Urinary bladder (tissue), 4 donors: ENCODE results near the gene RAMP1. TPM values are rescaled to one million over a fixed set of nuclear protein-coding genes. Genes with fewer than 3 reads are reported as not detected.

Experiments
- DNase-seq: peaks from one replicate; pipeline ENCODE4 v3.0.0-alpha.2; 2015; ENCODE audit errors: extremely low spot score
- H3K27ac ChIP-seq: one replicate; pipeline ENCODE4 v1.5.1; 2013; ENCODE audit warnings: low read depth, mild to moderate bottlenecking, moderate library complexity
- H3K36me3 ChIP-seq: one replicate; pipeline ENCODE4 v1.6.1; 2013; ENCODE audit warnings: mild to moderate bottlenecking, moderate library complexity; ENCODE audit not compliant: insufficient read depth
- H3K4me1 ChIP-seq: one replicate; pipeline ENCODE4 v1.6.1; 2013; ENCODE audit warnings: mild to moderate bottlenecking, moderate library complexity; ENCODE audit not compliant: insufficient read depth
- H3K4me3 ChIP-seq: one replicate; pipeline ENCODE4 v1.5.1; 2013; ENCODE audit warnings: low read depth, low read length
- whole genome bisulfite sequencing: extraction: QIAGEN DNeasy Blood & Tissue Kit; methylation state at CpG from one replicate; pipeline ENCODE4 v1.1.7; 2013; 5-methylcytosine and 5-hydroxymethylcytosine counted together
- polyA plus RNA-seq: library from polyadenylated mRNA; stranded (reverse); fragments of 200-250 nt; gene quantifications from one replicate; pipeline ENCODE4 v1.2.3, GENCODE V29; 2013
- total RNA-seq: library from RNA; depleted of rRNA; stranded (reverse); fragments of >200 nt; gene quantifications from one replicate; pipeline ENCODE4 v1.2.3, GENCODE V29; 2014
- donor health status: healthy with polysubstance abuse.
- donor health status: healthy.

The RAMP1 gene
- total and polyA plus RNA-seq, 2 donors: 13.2 to 185 TPM

GRCh38 chr2:237854295-237854694, 5.1 kb upstream of the RAMP1 start:
- no peaks in the 10 kb centered on the region for H3K36me3 ChIP-seq
- H3K27ac ChIP-seq: no peak overlapping the region
- no peaks in the 10 kb centered on the region for H3K4me1 ChIP-seq
- DNase-seq: no peak
- WGBS: 75% methylated on average over 3 of the region's 3 CpGs
- H3K4me3 ChIP-seq: no peak overlapping the region

DNA sequence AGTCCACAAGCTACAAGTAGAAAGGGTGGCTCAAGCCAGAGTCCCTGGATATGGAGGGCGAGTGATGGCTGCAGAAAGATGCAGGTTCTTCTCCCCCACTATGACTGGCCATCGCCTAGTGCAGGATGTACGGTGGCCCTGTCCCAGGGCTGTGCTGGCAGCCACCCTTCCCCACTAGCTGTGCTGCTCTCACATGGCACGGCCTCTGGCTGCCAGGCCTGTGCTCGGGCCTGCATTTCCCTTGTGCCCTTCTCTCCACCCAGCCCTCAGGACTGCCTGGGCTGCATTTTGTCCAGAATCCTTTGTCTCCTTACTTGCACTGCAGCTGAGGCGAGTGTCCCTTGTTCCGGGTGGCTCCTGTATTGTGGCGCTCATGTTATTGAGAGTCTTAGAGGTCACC, 1.6 kb upstream of the RAMP1 start:
- Histone ChIP-seq H3K4me1 (no peaks in the 10 kb centered on the region), H3K27ac (no peak overlapping the region), H3K4me3 (no peak overlapping the region), H3K36me3 (no peaks in the 10 kb centered on the region)
- DNase-seq: no peak
- 87% methylated on average over 8 of the region's 8 CpGs for WGBS

DNA sequence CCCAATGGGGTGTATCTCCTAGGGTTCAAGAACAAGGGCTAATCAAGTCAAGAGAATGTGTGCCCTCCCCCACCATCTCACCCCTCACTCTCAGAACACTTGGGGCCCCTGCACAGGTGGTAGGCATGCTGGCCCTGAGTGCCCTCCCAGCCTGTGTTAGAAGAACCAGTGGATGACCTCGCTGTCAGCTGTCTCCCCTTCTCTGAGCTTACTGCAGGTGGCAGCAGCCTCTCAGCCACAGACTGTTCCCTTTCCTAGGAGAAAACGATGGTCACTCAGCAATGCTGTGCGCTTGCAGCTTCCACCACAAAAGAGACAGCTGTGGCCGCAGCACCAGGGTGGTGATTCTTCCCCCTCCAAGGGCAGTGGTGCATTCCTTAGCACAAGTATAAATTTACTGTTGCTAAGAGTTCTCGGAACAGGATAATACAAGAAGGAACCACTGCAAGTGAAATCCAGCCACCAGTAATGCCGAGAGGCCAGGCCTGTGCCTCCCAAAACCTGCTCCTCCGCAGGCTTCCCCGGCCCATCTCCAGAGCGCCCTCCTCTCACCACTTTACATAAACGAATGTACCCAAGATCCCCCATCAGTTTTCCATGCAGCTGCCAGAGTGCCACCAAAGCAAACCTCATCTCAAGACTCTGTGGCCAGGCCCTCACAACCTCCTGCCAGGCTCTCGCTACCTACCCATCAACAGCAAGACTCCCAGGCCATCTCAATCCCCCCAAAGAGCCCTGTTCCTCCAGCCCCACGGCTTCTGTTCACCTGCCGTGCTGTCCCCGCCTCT, 935 bp upstream of the RAMP1 start:
- H3K27ac ChIP-seq: no peak overlapping the region
- H3K4me1 ChIP-seq: no peaks in the 10 kb centered on the region
- H3K4me3 ChIP-seq: no peak overlapping the region
- DNase-seq: no peak
- H3K36me3 ChIP-seq: no peaks in the 10 kb centered on the region
- 41% methylated on average over 14 of the region's 14 CpGs for WGBS

DNA sequence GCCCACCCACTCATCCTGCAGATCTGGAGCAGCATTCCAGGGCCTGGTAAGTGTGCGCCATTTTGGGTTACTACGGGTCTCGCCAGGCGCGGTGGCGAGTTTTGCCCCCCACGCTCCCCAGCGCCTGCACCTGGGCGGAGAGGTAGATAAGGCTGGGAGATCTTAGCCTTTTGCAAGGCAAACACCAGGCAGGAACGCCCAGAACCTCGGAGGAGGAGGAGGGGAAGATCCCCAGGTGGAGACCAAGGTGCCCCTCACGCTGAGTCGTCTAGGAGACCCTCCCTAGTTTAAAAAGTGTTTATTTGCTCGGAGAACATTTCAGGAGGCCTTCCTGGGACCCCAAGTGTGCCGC, 365 bp upstream of the RAMP1 start:
- Histone ChIP-seq H3K4me1 (no peaks in the 10 kb centered on the region), H3K4me3 (peak overlapping the region; percentile 49), H3K27ac (no peak overlapping the region), H3K36me3 (no peaks in the 10 kb centered on the region)
- 47% methylated on average over 15 of the region's 15 CpGs for WGBS
- DNase-seq: no peak

DNA sequence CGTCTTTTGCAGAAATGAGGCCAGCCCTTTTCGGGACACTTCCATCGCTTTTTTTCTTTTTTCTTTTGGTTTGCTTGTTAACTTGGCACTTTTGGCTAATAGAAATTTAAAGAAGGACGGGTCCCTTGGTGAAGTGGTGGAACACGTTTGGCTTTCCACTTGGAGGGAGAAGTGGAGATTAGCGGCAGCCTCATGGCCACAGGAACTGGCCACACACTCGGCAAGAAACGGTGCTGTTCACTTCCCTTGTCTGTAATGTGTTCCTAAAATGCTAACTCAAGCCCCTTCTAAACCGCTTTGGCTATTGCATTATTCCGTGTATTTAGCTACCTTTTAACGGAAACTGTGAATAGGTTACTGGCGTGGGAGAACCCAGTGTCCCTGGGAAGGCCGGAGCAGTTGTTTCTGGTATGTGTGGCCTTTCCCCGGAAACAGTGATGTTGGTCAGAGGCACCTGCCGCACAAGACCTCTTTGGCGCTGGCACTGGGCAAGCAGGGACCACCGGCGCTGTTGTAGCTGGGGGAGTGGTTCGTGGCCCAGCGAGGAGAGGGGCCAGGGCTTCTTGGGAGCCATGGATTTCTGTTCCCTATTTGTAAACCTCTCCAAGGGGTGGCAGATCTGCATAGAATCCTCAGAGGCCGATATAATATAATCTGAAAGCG, 981 bp downstream of the RAMP1 start:
- no peak overlapping the region for H3K27ac ChIP-seq
- 42% methylated on average over 22 of the region's 22 CpGs for WGBS
- DNase-seq: no peak

GRCh38 chr2:237861875-237862527, 2.6 kb downstream of the RAMP1 start:
- no peaks in the 10 kb centered on the region for H3K36me3 ChIP-seq
- no peak for DNase-seq
- 69% methylated on average over 11 of the region's 11 CpGs for WGBS
- no peak overlapping the region for H3K27ac ChIP-seq
- H3K4me1 ChIP-seq: no peaks in the 10 kb centered on the region
- no peak overlapping the region for H3K4me3 ChIP-seq

More for the DNA sequence above, 981 bp downstream of the RAMP1 start:
- H3K4me3 ChIP-seq: peak overlapping the region; percentile 49
- H3K4me1 ChIP-seq: no peaks in the 10 kb centered on the region
- H3K36me3 ChIP-seq: no peaks in the 10 kb centered on the region

DNA sequence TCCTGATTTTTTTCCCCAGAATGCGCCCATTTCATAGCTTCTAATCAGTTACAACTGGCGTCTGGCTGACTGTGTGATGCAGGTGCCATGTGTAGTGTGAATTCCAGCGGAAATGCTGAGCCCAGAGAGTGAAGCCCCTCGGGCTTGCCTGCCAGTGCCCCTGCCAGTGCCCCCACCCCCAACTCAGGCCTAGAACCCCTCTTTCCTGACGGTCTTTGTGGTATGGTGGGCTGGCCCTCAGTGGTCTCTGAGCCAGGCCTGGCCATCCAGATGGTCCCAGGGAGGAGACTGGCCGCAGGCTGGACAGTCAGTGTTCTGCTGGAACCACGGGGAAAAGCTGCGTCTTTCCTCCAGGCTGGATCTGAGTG, 3.1 kb downstream of the RAMP1 start:
- WGBS: 92% methylated on average over 8 of the region's 8 CpGs
- Histone ChIP-seq H3K36me3 (no peaks in the 10 kb centered on the region), H3K4me3 (no peak overlapping the region), H3K27ac (no peak overlapping the region), H3K4me1 (no peaks in the 10 kb centered on the region)
- DNase-seq: no peak

DNA sequence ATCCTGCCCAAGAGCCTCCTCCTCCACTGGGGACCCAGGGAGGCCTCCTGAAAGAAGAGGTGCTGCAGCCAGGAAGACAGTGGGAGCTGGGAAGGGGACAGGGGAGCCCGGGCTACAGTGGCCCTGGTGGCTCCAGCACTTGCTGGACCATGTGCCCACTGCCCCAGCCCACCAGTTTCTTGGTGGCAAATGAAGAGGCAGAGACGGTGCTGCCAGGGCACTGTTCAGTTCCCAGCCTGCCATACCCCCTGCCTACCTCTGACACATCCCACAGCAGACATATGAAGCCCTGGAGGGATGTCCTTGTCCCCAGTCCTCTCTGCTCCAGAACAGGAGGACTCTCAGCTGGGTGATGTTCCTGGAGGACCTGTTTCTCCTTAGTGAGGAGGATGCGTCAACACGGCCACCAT, 3.7 kb downstream of the RAMP1 start:
- DNase-seq: no peak
- Histone ChIP-seq H3K27ac (no peak overlapping the region), H3K36me3 (no peaks in the 10 kb centered on the region), H3K4me1 (no peaks in the 10 kb centered on the region), H3K4me3 (no peak overlapping the region)
- 79% methylated on average over 4 of the region's 4 CpGs for WGBS

- no peaks in the 10 kb centered on the region for H3K36me3 ChIP-seq
- H3K4me1 ChIP-seq: no peaks in the 10 kb centered on the region
- no peak for DNase-seq
- 61% methylated on average over 22 of the region's 22 CpGs for WGBS
- no peak overlapping the region for H3K27ac ChIP-seq
- H3K4me3 ChIP-seq: no peak overlapping the region
These were observed 4.4 kb downstream of the RAMP1 start for GRCh38 chr2:237863689-237864443.

- Histone ChIP-seq H3K36me3 (no peaks in the 10 kb centered on the region), H3K4me3 (no peak overlapping the region), H3K27ac (no peak overlapping the region), H3K4me1 (no peaks in the 10 kb centered on the region)
- 69% methylated on average over 10 of the region's 10 CpGs for WGBS
- no peak for DNase-seq
These were observed 5.1 kb downstream of the RAMP1 start for GRCh38 chr2:237864444-237864931.

DNA sequence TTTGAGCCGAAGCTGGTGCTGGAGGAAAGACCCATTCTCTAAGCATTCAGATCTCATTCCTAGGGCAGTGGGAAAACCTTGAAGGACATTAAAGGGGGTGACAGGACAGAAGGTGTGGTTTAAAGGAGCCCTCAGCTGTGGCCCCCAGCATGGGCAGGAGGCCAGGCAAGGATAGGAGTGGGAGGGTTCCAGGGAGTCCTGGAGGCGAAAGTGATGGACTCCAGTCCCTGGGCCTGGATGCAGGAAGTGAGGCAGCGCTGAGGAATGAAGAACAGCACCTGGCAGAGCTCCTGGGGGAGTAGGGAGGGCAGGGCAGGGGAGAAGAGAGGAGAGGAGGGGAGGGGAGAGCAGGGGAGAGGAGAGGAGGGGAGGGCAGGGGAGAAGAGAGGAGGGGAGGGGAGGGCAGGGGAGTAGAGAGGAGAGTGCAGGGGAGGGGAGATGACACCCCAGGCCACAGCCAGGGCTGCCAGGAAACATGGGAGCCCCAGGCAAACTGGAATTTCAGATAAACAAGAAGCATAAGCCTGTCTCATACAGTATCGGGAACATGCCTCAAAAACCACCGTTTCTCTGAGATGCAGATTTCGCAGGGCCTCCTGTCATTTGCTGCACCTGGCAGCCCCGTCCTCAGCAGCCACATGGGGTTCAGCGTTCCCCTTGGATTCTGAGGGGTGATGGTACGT, 5.7 kb downstream of the RAMP1 start:
- 54% methylated on average over 9 of the region's 9 CpGs for WGBS
- no peak overlapping the region for H3K27ac ChIP-seq
- no peaks in the 10 kb centered on the region for H3K36me3 ChIP-seq
- no peak overlapping the region for H3K4me3 ChIP-seq
- H3K4me1 ChIP-seq: no peaks in the 10 kb centered on the region
- DNase-seq: no peak

DNA sequence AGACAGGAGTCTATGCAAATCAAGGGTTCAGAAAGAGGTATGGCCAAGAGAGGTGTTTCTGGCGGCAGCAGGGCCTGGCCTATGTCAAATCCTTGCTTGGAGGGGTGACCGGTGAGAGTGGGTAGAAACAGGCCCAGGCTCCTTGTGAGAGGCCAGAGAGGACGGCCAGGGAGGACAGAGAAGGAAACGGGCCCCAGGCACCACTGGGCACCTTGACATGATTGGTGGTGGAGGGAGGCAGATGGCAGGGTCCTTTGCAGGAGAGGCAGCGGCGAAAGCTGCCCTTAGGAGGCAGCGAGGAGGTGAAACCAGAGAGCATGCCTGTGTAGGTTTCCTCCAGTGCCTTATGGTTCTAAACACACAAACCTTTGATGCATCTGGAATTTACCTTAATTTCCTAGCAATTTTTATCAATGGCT, 6.2 kb downstream of the RAMP1 start:
- Histone ChIP-seq H3K4me3 (no peak overlapping the region), H3K36me3 (no peaks in the 10 kb centered on the region), H3K4me1 (no peaks in the 10 kb centered on the region), H3K27ac (no peak overlapping the region)
- WGBS: 77% methylated on average over 7 of the region's 7 CpGs
- DNase-seq: no peak

DNA sequence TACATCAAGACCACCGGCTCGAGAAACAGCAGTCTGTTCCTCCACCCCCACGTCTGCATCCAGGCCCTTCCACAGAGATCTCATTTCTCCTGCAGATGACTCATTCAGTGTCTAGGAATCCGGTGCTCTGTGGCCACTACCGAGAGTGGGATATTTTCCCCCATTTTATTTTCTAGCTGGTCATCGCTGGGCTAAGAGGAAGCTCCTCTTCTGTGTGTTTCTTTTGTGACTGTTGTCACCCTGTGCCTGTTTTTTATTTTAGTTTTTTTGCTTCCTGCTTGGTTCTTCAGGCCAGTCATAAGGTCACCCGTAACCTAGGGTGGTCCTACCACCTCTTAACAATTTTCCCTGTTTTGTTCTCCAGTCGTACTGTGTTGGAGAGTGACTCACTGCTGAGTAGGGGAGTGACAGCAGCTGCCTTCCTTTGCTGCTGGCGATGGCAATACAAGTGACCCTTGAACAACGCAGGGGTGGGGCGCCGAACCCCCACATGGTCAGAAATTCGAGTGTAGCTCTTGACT, 6.7 kb downstream of the RAMP1 start:
- Histone ChIP-seq H3K4me3 (no peak overlapping the region), H3K36me3 (no peaks in the 10 kb centered on the region), H3K4me1 (no peaks in the 10 kb centered on the region), H3K27ac (no peak overlapping the region)
- WGBS: 65% methylated on average over 13 of the region's 13 CpGs
- DNase-seq: no peak
